ENCODE data around the gene CD244.

- no peak for TF ChIP-seq CTCF (IDR thresholded peaks at IDR 0.05 in 8 of 11, conservative IDR thresholded peaks at IDR 0.05 in 3 of 11)
- TF ChIP-seq POLR2A (IDR thresholded peaks at IDR 0.05): no peak
Measured at GRCh38 chr1:160827418-160827817, 35.3 kb downstream of the CD244 start.
